H9 (cell line): ENCODE results near the gene FAM120A. TPM values are rescaled to one million over a fixed set of nuclear protein-coding genes. Genes with fewer than 3 reads are reported as not detected.

ENCODE experiments used
- DNase-seq: peaks from one replicate; pipeline ENCODE4 v3.0.0-alpha.2; 2017
- H2AFZ ChIP-seq: one replicate; pipeline ENCODE4 v1.6.1; 2013; ENCODE audit warnings: mild to moderate bottlenecking, low read length, control low read depth, moderate library complexity
- H2AK5ac ChIP-seq: 2 replicates; pipeline ENCODE4 v1.6.1; 2013; ENCODE audit warnings: low read length, control low read depth, mixed read lengths; ENCODE audit not compliant: insufficient read length
- H2BK120ac ChIP-seq: one replicate; pipeline ENCODE4 v1.6.1; 2013; ENCODE audit warnings: low read depth, mild to moderate bottlenecking, low read length, control low read depth, inconsistent platforms; ENCODE audit not compliant: poor library complexity, severe bottlenecking
- H2BK12ac ChIP-seq: 2 replicates; pipeline ENCODE4 v1.6.1; 2013; ENCODE audit warnings: low read length, control low read depth, mixed read lengths, low read depth; ENCODE audit not compliant: insufficient read length
- H2BK15ac ChIP-seq: 2 replicates; pipeline ENCODE4 v1.6.1; 2013; ENCODE audit warnings: low read depth, low read length, control low read depth
- H2BK20ac ChIP-seq: one replicate; pipeline ENCODE4 v1.6.1; 2013; ENCODE audit warnings: low read depth, mild to moderate bottlenecking, low read length, control low read depth, inconsistent platforms; ENCODE audit not compliant: poor library complexity, severe bottlenecking
- H2BK5ac ChIP-seq: 2 replicates; pipeline ENCODE4 v1.6.1; 2013; ENCODE audit warnings: low read length, control low read depth, mixed read lengths; ENCODE audit not compliant: insufficient read length
- H3K14ac ChIP-seq: 2 replicates; pipeline ENCODE4 v1.6.1; 2013; ENCODE audit warnings: low read length, control low read depth; ENCODE audit not compliant: insufficient read depth
- H3K18ac ChIP-seq: 2 replicates; pipeline ENCODE4 v1.6.1; 2013; ENCODE audit warnings: low read depth, mild to moderate bottlenecking, mixed read lengths, low read length, control low read depth; ENCODE audit not compliant: insufficient read length
- H3K23ac ChIP-seq: 2 replicates; pipeline ENCODE4 v1.6.1; 2013; ENCODE audit warnings: low read length, control low read depth, mixed read lengths, low read depth; ENCODE audit not compliant: insufficient read length
- H3K23me2 ChIP-seq: 2 replicates; pipeline ENCODE4 v1.6.1; 2013; ENCODE audit warnings: low read depth, mild to moderate bottlenecking, mixed read lengths, low read length, control low read depth; ENCODE audit not compliant: insufficient read length, poor library complexity, severe bottlenecking
- H3K27ac ChIP-seq: 2 replicates; pipeline ENCODE4 v1.5.1; 2013; ENCODE audit warnings: low read length, control low read depth, mixed read lengths, low read depth; ENCODE audit not compliant: insufficient read length
- H3K27me3 ChIP-seq: 2 replicates; pipeline ENCODE4 v1.6.1; 2013; ENCODE audit warnings: low read length, control low read depth, inconsistent platforms; ENCODE audit not compliant: insufficient read depth
- H3K4ac ChIP-seq: 2 replicates; pipeline ENCODE4 v1.6.1; 2013; ENCODE audit warnings: low read depth, mild to moderate bottlenecking, control low read depth, inconsistent platforms, low read length, moderate library complexity
- H3K4me1 ChIP-seq: 2 replicates; pipeline ENCODE4 v1.6.1; 2013; ENCODE audit warnings: low read length, control low read depth, inconsistent platforms; ENCODE audit not compliant: insufficient read depth
- H3K4me2 ChIP-seq: 2 replicates; pipeline ENCODE4 v1.6.1; 2013; ENCODE audit warnings: low read length, control low read depth, mixed read lengths; ENCODE audit not compliant: insufficient read length, insufficient read depth
- H3K56ac ChIP-seq: 2 replicates; pipeline ENCODE4 v1.6.1; 2013; ENCODE audit warnings: low read depth, mild to moderate bottlenecking, mixed read lengths, low read length, control low read depth; ENCODE audit not compliant: insufficient read length
- H3K79me1 ChIP-seq: 2 replicates; pipeline ENCODE4 v1.6.1; 2013; ENCODE audit warnings: low read depth, mild to moderate bottlenecking, moderate library complexity, low read length, control low read depth, inconsistent platforms; ENCODE audit not compliant: insufficient read depth, poor library complexity, severe bottlenecking
- H3K79me2 ChIP-seq: 2 replicates; pipeline ENCODE4 v1.6.1; 2013; ENCODE audit warnings: low read length, control low read depth, inconsistent platforms; ENCODE audit not compliant: insufficient read depth
- H3K9ac ChIP-seq: 2 replicates; pipeline ENCODE4 v1.6.1; 2013; ENCODE audit warnings: low read length, control low read depth, mixed read lengths; ENCODE audit not compliant: insufficient read length; ENCODE audit errors: extremely low read depth
- H3K9me3 ChIP-seq: one replicate; pipeline ENCODE4 v1.6.1; 2013; ENCODE audit warnings: low read depth, low read length, inconsistent platforms; ENCODE audit not compliant: control insufficient read depth
- H3T11ph ChIP-seq: one replicate; pipeline ENCODE4 v1.6.1; 2013; ENCODE audit warnings: mild to moderate bottlenecking, low read length, control low read depth, inconsistent platforms
- H4K20me1 ChIP-seq: one replicate; pipeline ENCODE4 v1.6.1; 2013; ENCODE audit not compliant: control insufficient read depth, insufficient read length, insufficient read depth
- H4K5ac ChIP-seq: 2 replicates; pipeline ENCODE4 v1.6.1; 2013; ENCODE audit warnings: low read depth, mild to moderate bottlenecking, mixed read lengths, low read length, control low read depth; ENCODE audit not compliant: insufficient read length
- H4K8ac ChIP-seq: replicated peaks from 2 replicates; pipeline ENCODE4 v1.6.1; 2013; ENCODE audit warnings: low read length, control low read depth, mixed read lengths, low read depth; ENCODE audit not compliant: insufficient read length
- H4K91ac ChIP-seq: 2 replicates; pipeline ENCODE4 v1.6.1; 2013; ENCODE audit warnings: low read depth, mild to moderate bottlenecking, moderate library complexity, mixed read lengths, low read length, control low read depth; ENCODE audit not compliant: insufficient read length
- H3K27ac Mint-ChIP-seq, 3 experiments: 2 replicates in 2 of 3; 3 replicates in 1 of 3; pipeline ENCODE4 v1.8.0; 2020 to 2021; ENCODE audit warnings: mixed read lengths in 3 of 3, mild to moderate bottlenecking in 1 of 3, moderate library complexity in 1 of 3
- H3K27me3 Mint-ChIP-seq: 2 replicates; pipeline ENCODE4 v1.8.0; 2021; ENCODE audit warnings: low read depth, mild to moderate bottlenecking, moderate library complexity, mixed read lengths
- H3K36me3 Mint-ChIP-seq, 3 experiments: 2 replicates in 2 of 3; 3 replicates in 1 of 3; pipeline ENCODE4 v1.8.0; 2020 to 2021; ENCODE audit warnings: low read depth in 3 of 3, mixed read lengths in 3 of 3; ENCODE audit not compliant: insufficient read depth in 1 of 3
- H3K4me1 Mint-ChIP-seq, 2 experiments: 2 replicates each; pipeline ENCODE4 v1.8.0; 2020; ENCODE audit warnings: mixed read lengths in 2 of 2
- H3K4me3 Mint-ChIP-seq, 2 experiments: 2 replicates in 1 of 2; 3 replicates in 1 of 2; pipeline ENCODE4 v1.8.0; 2020 to 2021; ENCODE audit warnings: mild to moderate bottlenecking in 2 of 2, mixed read lengths in 2 of 2, moderate library complexity in 1 of 2
- H3K9me3 Mint-ChIP-seq, 2 experiments: 2 replicates in 1 of 2; 3 replicates in 1 of 2; pipeline ENCODE4 v1.8.0; 2020; ENCODE audit warnings: mild to moderate bottlenecking in 2 of 2, mixed read lengths in 2 of 2, moderate library complexity in 1 of 2
- WGBS: extraction: QIAGEN DNeasy Blood & Tissue Kit; methylation state at CpG from one replicate; pipeline ENCODE4 v1.1.7; 2013; ENCODE audit warnings: missing lambda C conversion rate, low lambda C conversion rate, mixed read lengths; ENCODE audit not compliant: insufficient read length; ENCODE audit errors: extremely low coverage; 5-methylcytosine and 5-hydroxymethylcytosine counted together
- total RNA-seq: library from RNA; stranded (reverse); gene quantifications from 2 replicates; pipeline ENCODE4 v1.2.1, GENCODE V29; 2021
- TF ChIP-seq, protein P1 (sequence below): fragments of 200-600 bp; sonication (generic); conservative IDR thresholded peaks from 3 replicates; pipeline ENCODE4 v1.8.0; 2021; ENCODE audit warnings: antibody characterized with exemption, mild to moderate bottlenecking

Gene FAM120A
- total RNA-seq, 1 experiment from 2014 or later = 57.7 TPM

DNA sequence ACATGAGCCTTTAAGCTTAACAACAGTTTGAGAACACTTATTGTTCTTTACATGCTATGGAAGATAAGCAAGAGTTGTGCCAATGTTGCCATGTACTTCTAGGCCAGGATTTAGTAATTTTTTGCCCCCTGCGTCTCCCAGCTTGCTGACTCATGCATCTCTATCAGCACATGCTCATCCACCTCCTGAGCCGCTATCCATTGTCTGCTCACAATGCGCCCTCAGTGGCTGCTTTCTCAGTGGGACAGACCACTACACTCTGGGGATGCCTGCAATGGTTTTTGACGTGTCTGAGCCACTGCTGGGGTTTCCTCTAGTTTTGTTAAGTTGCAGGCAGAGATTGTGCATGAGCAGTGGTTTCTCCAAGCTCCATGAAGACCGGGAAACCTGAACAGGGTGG, 74.0 kb downstream of the FAM120A start:
- Mint-ChIP-seq H3K9me3 (no peaks in the 10 kb centered on the region), H3K4me3 (no peak overlapping the region), H3K4me1 (peaks cover 7 to 8% of the 10 kb centered on the region in 2 experiments), H3K36me3 (peaks cover 12 to 57% (median 26%) of the 10 kb centered on the region in 3 experiments), H3K27ac (peak overlapping the region; percentile 24 to 92 (median 74); a peak in 5 of 7 replicates), H3K27me3 (no peaks in the 10 kb centered on the region)
- no peak overlapping the region for H2AK5ac ChIP-seq
- no peak overlapping the region for H3K9ac ChIP-seq
- H4K5ac ChIP-seq = no peak overlapping the region
- no peak for DNase-seq
- no peak overlapping the region for H2BK20ac ChIP-seq
- H3K56ac ChIP-seq = no peak overlapping the region
- H2BK15ac ChIP-seq = no peak overlapping the region
- H3K79me2 ChIP-seq = no peaks in the 10 kb centered on the region
- no peaks in the 10 kb centered on the region for H3K9me3 ChIP-seq
- no peaks in the 10 kb centered on the region for H3K23me2 ChIP-seq
- H2AFZ ChIP-seq = no peak overlapping the region
- H3K18ac ChIP-seq = no peak overlapping the region
- no peak overlapping the region for H2BK5ac ChIP-seq
- H3T11ph ChIP-seq = no peak overlapping the region
- no peak overlapping the region for H4K91ac ChIP-seq
- no peak overlapping the region for H3K14ac ChIP-seq
- TF ChIP-seq, protein P1, sequence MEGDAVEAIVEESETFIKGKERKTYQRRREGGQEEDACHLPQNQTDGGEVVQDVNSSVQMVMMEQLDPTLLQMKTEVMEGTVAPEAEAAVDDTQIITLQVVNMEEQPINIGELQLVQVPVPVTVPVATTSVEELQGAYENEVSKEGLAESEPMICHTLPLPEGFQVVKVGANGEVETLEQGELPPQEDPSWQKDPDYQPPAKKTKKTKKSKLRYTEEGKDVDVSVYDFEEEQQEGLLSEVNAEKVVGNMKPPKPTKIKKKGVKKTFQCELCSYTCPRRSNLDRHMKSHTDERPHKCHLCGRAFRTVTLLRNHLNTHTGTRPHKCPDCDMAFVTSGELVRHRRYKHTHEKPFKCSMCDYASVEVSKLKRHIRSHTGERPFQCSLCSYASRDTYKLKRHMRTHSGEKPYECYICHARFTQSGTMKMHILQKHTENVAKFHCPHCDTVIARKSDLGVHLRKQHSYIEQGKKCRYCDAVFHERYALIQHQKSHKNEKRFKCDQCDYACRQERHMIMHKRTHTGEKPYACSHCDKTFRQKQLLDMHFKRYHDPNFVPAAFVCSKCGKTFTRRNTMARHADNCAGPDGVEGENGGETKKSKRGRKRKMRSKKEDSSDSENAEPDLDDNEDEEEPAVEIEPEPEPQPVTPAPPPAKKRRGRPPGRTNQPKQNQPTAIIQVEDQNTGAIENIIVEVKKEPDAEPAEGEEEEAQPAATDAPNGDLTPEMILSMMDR = no peak
- no peak overlapping the region for H2BK12ac ChIP-seq
- H4K20me1 ChIP-seq = no peaks in the 10 kb centered on the region
- H4K8ac ChIP-seq = no peak overlapping the region
- H3K4me1 ChIP-seq = no peaks in the 10 kb centered on the region
- H2BK120ac ChIP-seq = no peak overlapping the region
- H3K79me1 ChIP-seq = peaks cover 5% of the 10 kb centered on the region
- H3K27me3 ChIP-seq = no peaks in the 10 kb centered on the region
- H3K23ac ChIP-seq = no peak overlapping the region
- no peak overlapping the region for H3K4ac ChIP-seq
- H3K4me2 ChIP-seq = no peak overlapping the region
- WGBS = no CpG with 5 or more reads among the region's 5 CpGs
- no peak overlapping the region for H3K27ac ChIP-seq
